GM15510 (cell line): ENCODE measurements around the gene ASH1L.
A peak's percentile ranks its signal among the peaks of the same experiment; 100 is the strongest.

Source experiments
- POLR2A ChIP-seq: IDR thresholded peaks from 3 replicates; pipeline ENCODE4 v1.6.1; 2011; ENCODE audit warnings: borderline replicate concordance; ENCODE audit not compliant: insufficient read length; ENCODE audit errors: extremely low read depth

Gene ASH1L

GRCh38 chr1:155318082-155318481 lies 244.5 kb downstream of the ASH1L start:
- no peak for TF ChIP-seq POLR2A

- TF ChIP-seq POLR2A, result no peak
These were observed 245.7 kb downstream of the ASH1L start for GRCh38 chr1:155316922-155317321.

GRCh38 chr1:155313261-155313660 lies 249.3 kb downstream of the ASH1L start:
- no peak for TF ChIP-seq POLR2A

GRCh38 chr1:155309423-155310021 lies 253.1 kb downstream of the ASH1L start:
- no peak for TF ChIP-seq POLR2A

GRCh38 chr1:155308493-155309422 lies 253.8 kb downstream of the ASH1L start, which contains the start of gene FDPS:
FDPS (plus strand) TSS chr1:155308866; CDS start chr1:155309790, 924 bp downstream.
- peak; percentile 75 for TF ChIP-seq POLR2A

DNA sequence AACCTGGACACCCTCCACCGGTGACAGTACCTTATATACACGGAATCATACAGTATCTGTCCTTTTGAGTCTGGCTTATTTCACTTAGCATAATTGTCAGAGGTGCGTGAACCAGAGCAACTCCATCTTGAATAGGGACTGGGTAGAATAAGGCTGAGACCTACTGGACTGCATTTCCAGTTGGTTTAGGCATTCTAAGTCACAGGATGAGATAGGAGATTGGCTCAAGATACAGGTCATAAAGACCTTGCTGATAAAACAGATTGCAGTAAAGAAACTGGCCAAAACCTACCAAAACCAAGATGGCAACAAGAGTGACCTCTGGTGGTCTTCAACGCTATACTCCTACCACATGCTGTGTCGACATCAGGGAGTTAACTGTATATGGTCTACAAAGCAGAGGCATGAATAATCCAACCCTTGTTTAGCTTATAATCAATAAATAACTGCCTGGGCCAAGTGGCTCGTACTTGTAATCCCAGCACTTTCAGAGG lies 255.3 kb downstream of the ASH1L start:
- no peak for TF ChIP-seq POLR2A

- no peak for TF ChIP-seq POLR2A
These were observed 256.7 kb downstream of the ASH1L start for GRCh38 chr1:155305881-155306391.

GRCh38 chr1:155304558-155305063 lies 258.0 kb downstream of the ASH1L start:
- TF ChIP-seq POLR2A, result no peak

- TF ChIP-seq POLR2A, result no peak
These were observed 261.2 kb downstream of the ASH1L start, which contains the start of gene PKLR for GRCh38 chr1:155301342-155301841. PKLR (minus strand) TSS chr1:155301438; CDS start chr1:155301395, 43 bp downstream.

DNA sequence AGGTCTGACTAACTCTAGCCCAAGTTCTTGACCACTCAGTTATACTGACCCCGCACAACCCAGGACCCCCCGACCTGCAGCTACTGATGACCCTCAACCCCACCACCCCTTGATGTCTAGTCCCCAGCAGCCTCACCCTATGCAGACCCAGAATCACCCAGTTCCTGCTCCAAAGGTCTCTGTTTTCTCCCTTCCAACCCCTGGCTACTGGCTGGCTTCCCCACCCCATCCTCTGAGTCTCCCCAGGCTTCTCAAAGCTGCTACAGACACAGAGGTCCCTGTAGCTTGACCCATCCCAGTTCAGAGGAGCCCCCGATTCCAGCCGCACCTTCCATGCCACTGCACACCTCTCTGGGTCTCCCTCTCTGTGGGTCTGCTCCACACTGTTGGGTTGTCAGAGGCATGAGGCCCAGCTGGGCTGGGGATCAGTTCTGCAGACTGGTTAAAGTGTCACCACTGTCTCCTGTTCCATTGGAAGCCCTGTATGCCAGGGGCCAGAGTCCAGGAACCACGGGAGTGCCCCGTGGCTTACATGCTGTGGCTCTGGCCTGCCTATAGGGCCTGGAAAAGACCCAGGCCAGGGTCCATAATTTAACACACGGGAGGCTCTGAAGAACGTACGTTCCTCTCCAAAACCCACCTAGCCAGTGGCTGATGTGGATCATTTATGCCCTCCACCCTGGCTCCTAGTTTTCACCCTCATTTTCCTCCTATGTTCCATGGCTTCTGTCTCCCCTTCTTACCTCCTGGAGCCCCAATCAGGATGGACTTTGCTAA lies 261.9 kb downstream of the ASH1L start:
- no peak for TF ChIP-seq POLR2A

GRCh38 chr1:155300024-155300423 lies 262.6 kb downstream of the ASH1L start:
- no peak for TF ChIP-seq POLR2A

GRCh38 chr1:155297384-155297783 lies 265.2 kb downstream of the ASH1L start:
- TF ChIP-seq POLR2A, result no peak

- no peak for TF ChIP-seq POLR2A
These were observed 265.9 kb downstream of the ASH1L start for GRCh38 chr1:155296661-155297060.

DNA sequence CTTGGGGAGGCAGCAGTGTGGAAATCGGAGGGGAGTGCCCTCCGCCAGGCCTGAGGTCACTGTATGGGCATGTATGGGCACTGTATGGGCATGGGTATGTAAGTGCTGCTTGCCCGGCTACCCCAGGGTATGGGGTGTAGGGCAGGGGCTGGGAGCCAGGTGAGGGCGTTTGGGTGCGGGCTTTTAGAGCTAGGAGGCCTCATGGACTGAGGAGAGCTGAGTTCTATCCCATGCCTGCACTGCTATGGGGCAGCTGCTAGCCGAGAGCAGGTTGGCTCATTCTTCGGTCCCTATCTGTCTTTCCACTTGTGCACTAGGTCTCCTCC lies 266.7 kb downstream of the ASH1L start:
- TF ChIP-seq POLR2A, result no peak
